Activated CD4-positive, alpha-beta T cell treated with anti-CD3 and anti-CD28 coated beads, Interleukin-2, amount 50 U/mL, for 16 hours (primary cell): ENCODE measurements around the gene SPEN.
A peak's percentile ranks its signal among the peaks of the same experiment; 100 is the strongest.

Experiments used
- DNase-seq: peaks from one replicate; pipeline ENCODE4 v3.0.0-alpha.2; 2020

SPEN gene

GRCh38 chr1:15950302-15950701 is 102.8 kb downstream of the SPEN start:
- peak; percentile 35 for DNase-seq

DNA sequence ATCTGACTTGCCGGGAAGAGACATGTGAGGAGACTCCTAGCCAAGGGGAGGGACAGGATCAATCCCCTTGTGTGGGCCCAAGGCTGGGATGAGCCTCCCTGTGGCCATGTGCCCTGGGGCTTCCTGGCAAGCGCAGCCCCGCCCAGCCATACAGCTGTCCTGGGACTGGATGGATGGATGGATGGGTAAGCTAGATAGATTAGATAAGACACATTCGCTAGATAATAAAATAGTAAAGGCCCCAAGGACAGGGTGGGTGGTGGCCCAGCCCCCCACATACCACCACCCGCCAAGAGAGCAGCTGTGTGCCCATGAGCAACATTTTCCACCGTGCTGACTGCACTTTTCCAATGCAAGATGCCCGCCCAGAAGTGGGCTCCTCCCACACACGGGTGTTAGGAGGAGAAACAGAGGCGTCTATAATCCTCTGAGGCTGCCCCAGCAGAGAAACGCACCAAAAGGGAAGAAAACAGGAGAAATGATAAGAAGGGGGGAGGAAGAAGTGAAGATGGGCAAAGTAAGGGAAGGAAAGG is 103.3 kb downstream of the SPEN start:
- peak; percentile 80 for DNase-seq

DNA sequence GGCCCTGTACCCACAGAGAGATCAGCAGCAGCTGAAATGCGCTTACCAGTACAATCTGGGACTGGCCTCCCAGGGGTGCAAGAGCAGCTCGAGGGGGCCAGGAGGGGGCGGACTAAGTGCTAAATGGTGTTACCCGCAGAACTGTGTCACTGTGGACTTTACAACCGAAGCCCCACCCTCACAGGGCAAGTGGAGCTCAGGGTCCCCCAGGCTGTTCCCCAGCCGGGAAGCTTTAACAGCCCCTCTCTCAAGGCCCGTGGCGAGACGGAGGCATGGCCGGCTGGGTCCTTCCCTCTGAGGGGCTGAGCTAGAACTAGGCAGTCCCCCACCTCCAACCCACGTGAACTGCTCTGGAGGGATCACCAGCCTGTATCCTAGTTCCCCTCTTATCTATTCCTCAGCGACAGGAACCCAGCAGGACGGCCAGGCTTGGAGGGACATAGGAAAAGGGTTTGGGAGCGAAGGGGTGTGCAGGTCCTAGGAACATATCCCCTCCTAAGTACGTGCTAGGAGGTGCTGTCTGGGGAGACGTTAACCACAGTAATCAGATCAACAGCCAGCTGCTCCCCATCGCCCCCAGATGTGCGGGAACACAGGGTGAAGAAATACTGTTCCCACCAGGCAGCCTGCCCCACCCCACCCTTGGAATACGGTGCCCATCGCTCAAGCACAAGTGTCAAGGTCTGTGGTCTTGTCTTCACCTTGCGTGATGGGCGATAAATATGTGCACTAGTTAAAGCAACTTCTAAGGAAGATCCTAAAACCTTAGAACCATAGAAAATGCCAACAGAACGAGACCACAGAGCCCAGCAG is 104.0 kb downstream of the SPEN start:
- DNase-seq = peak; percentile 65

DNA sequence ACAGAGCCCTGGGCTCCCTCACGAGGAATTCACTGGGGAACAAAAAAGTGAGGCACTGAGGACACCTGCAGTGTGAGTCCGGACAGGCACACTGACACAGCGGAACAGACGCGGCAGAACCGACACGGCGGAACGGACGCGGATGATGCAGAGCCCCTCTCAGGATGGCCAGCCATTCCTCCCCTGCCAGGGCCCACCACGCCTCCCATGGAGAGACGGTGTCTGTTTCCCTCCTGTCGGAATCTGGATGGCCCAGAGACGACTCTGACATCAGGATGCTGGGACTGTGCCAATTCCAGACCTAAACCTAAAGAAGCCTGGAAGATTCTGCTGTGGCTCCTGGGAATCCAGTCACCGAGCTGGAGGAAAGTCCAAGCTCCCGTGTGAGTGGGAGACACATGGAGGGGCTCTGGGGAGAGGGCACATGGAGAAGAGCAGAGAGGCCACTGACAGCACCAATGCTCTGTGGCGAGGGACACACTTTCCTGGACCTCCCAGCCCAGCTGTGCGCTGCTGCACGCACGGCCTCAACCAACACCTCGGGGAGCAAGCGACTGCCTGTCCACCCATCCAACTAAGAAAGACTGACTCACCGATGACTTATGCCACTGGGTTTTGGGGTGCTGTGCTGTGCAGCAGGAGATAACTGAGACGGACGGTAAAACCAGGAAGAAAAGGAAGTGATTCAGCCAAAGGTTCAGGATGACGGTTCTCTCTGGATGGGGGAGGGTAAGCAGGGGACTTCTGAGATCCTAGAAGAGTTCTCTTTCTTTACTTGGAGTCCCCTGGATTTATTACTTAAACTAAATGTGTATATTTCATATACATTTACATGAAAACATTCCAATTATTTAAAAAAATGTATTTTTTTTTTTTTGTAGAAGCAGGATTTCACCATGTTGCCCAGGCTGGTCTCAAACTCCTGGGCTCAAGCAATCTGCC is 105.1 kb downstream of the SPEN start:
- DNase-seq = peak; percentile 79

DNA sequence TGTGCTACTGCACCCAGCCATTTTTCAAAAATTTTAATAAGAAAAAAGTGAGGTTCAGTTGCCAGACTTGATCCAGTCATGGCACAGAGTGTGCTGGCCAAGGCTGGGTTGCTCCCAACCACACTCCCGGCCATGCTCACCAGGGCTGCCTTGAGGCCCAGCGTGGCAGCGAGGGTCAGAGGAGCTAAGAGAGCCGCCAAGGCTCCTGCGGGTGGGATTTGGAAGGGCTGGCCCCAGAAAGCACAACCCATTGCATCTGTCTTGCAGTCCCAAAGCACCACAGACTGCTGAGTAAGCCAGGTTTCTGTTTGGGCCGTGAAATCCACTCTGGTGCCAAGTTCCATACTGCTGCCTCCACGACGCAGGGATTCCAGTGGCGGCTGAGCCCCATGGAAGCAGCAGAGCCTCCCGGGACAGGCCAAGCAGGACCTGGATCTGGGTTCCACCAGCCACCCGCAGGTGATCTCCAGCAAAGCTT is 105.8 kb downstream of the SPEN start:
- no peak for DNase-seq

DNA sequence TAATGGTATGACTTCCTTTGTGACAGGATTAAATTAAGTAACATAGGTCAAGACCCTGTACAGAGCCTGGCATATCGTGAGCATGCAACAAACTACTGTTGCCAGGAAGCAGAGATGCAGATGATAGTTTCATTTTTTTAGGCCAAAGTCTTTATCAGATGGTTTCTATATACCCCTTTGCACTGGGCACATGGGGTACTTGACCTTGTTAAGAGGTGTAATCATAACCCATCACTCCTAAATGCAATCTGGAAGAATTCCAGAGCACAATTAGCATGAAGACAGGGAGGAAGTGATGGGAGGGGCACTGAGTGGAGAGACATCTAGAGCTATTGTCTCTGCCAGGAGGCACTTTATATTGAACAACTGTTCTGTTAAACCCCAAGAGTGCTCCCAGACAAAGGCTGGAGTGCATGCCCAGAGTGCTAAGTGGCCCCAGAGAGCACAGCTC is 106.3 kb downstream of the SPEN start:
- DNase-seq = no peak

DNA sequence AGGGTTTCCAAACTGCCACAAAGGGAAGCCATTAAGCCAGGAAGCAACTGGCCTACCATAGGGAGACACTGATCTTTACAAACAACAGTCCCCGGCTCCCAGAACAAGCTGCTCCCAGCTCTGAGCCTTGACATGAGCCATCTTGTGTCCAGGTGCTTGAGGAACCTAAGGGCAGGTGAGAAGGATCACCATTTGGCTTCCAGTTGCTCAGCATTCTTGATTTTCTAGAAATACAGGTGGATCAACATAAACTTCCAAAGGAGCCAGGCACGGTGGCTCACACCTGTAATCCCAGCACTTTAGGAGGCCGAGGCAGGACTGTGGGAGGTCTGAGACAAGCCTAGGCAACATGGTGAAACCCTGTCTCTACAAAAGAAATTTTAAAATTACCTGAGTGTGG is 106.8 kb downstream of the SPEN start:
- no peak for DNase-seq

- DNase-seq = no peak
Observed at GRCh38 chr1:15955552-15955951, 108.0 kb downstream of the SPEN start.

DNA sequence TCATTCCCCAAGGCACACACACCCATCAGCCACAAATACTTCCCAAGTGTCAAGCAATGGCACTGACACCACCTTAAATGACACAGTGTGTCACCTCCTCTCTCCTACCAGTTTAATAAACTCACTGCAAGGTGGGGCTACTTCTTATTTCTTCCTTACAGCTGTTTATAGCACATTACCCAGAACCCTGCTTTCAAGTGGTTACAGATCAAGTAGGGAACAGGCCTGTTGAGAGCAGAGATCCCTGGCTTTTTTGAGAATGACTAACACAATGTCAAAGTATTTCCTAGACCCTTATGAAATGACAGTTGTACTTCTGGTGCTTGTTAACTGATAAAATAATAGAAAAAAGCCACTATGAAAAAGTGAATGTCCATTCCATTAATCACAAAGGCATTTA is 108.6 kb downstream of the SPEN start:
- DNase-seq = no peak

GRCh38 chr1:15957221-15958095 is 110.0 kb downstream of the SPEN start:
- no peak for DNase-seq

DNA sequence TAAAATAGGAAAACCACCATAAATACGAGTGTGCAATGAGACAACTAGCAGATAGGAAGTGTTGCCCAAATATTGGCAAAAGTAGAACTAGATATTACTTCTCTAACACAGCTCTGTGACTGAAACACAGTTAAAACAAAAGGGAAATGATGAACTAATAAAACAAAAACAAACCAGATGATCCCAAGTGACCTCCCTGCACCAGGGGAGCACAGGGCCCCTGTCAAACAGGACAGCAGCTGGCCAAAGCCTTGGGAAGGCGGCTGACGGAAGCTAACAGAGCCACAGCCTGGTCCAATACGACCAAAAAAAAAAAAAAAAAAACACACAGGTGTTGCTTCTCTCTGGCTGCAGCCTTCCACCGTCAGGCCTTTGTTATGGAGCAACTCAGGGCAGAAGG is 110.6 kb downstream of the SPEN start:
- DNase-seq = no peak

GRCh38 chr1:15958793-15959192 is 111.3 kb downstream of the SPEN start:
- DNase-seq = no peak

- no peak for DNase-seq
Observed at GRCh38 chr1:15959424-15959823, 111.9 kb downstream of the SPEN start.

GRCh38 chr1:15959827-15960446 is 112.4 kb downstream of the SPEN start:
- DNase-seq = no peak

DNA sequence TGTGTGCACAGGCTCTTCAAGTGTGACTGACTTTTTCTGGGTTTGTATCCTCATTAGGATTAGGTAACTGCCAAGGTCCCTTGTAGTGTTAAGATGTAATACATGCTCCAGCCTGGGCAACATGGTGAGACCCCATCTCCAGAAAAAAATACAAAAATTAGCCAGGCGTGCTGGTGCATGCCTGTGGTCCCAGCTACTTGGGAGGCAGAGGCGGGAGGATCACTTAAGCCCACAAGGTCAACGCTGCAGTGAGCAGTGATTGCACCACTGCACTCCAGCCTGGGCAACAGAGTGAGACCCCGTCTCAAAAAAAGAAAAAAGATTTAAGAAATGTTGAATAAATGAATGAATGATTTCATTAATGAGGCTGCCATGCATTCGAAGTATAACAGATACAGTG is 113.3 kb downstream of the SPEN start:
- no peak for DNase-seq

- no peak for DNase-seq
Observed at GRCh38 chr1:15961492-15961891, 114.0 kb downstream of the SPEN start.

- DNase-seq = no peak
Observed at GRCh38 chr1:15962176-15962575, 114.7 kb downstream of the SPEN start.

GRCh38 chr1:15962671-15963362 is 115.3 kb downstream of the SPEN start:
- no peak for DNase-seq

DNA sequence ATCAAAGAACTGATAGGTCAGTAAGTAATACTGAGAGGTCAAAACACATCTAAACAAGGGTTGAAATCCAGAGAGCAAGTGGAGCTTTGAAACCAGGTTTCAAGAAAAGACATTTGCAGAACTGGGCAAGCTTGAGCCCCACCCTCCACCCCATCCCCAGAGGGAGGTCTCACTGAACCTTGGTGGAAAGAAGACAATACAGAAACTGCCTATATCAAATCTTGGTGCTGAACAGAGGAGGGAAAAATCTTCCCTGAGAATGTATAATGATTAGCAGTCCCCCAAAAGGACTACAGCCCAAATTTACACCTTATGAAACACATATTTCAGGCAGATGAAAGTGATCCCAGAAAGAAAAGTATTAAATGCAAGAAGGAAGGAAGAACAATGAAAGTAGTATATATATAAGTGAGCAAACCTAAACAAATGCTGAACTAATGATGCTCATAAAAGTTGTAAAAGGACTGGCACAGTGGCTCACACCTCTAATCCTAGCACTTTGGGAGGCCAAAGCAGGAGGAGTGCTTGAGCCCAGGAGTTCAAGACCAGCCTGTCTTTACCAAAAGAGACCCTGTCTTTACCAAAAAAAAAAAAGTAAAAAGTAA is 116.0 kb downstream of the SPEN start:
- no peak for DNase-seq

DNA sequence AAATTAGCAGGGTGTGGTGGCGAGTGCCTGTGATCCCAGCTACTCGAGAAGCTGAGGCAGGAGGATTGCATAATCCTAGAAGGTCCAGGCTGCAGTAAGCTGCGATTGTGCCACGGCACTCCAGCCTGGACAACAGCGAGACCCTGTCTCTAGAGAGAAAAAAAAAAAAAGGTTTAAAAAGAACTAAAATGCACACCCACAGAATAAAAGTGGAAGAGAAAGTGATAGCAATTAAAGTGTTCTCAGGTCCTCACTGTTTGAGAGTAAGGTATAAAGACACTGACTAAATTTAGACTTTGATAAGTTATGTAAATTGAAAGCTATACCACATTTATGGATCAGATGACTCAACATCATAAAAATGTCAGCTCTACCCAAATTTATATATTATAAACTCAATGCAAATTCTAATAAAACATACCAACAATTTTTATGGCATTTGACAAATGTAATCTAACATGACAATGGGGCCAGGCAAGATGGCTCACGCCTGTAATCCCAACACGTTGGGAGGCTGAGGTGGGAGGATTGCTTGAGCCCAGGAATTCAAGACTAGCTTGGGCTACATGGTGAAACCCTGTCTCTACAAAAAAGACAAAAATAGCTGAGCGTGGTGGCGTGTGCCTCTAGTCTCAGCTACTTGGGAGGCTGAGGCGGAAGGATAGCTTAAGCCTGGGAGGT is 116.6 kb downstream of the SPEN start:
- peak; percentile 58 for DNase-seq
